ENCODE measurements around the gene NECTIN4. TPM values are rescaled to one million over a fixed set of nuclear protein-coding genes. Genes with fewer than 3 reads are reported as not detected.

NECTIN4 gene
- polyA plus RNA-seq, 1 experiment: not detected

GRCh38 chr1:161082996-161083747 is 6.2 kb downstream of the NECTIN4 start:
- Histone ChIP-seq H3K36me3 (ENCODE audit: control insufficient read depth, insufficient read depth, low read length) (no peaks in the 10 kb centered on the region), H3K4me3 (ENCODE audit: low read depth, low read length) (no peak overlapping the region), H3K27me3 (ENCODE audit: control insufficient read depth, insufficient read depth, low read length) (no peaks in the 10 kb centered on the region)
- POLR2A ChIA-PET: no interaction called here
- CTCF ChIA-PET: interaction anchor here (0.8 to 7.5 kb wide), 3 partner anchors 12 to 43 kb away, joined by 3 to 80 read pairs (median 3); partner anchors contain the start of gene KLHDC9
- no peak for TF ChIP-seq CTCF (IDR thresholded peaks at IDR 0.05; ENCODE audit: insufficient read depth, low read depth, low read length)
- peak; percentile 63 for DNase-seq (ENCODE audit: low read depth)

GRCh38 chr1:161082483-161082882 is 6.9 kb downstream of the NECTIN4 start:
- no peak for DNase-seq (ENCODE audit: low read depth)
- Histone ChIP-seq H3K27me3 (ENCODE audit: control insufficient read depth, insufficient read depth, low read length) (no peaks in the 10 kb centered on the region), H3K4me3 (ENCODE audit: low read depth, low read length) (no peak overlapping the region), H3K36me3 (ENCODE audit: control insufficient read depth, insufficient read depth, low read length) (no peaks in the 10 kb centered on the region)
- no peak for TF ChIP-seq CTCF (IDR thresholded peaks at IDR 0.05; ENCODE audit: insufficient read depth, low read depth, low read length)
- CTCF ChIA-PET: interaction anchor here (7.5 kb wide), 1 partner anchor 14 kb away, joined by 80 read pairs; the partner anchor contains the start of gene KLHDC9
- POLR2A ChIA-PET: no interaction called here

GRCh38 chr1:161081519-161081918 is 7.8 kb downstream of the NECTIN4 start:
- DNase-seq (ENCODE audit: low read depth): no peak
- POLR2A ChIA-PET: interaction anchor here (0.5 kb wide), 1 partner anchor 120 kb away, joined by 4 read pairs; no protein-coding TSS in a partner anchor
- no peak for TF ChIP-seq CTCF (IDR thresholded peaks at IDR 0.05; ENCODE audit: insufficient read depth, low read depth, low read length)
- CTCF ChIA-PET: interaction anchor here (0.9 to 12.3 kb wide), 2 partner anchors 10 to 15 kb away, joined by 5 to 132 read pairs; partner anchors contain the start of gene KLHDC9
- no peaks in the 10 kb centered on the region for H3K27me3 ChIP-seq (ENCODE audit: control insufficient read depth, insufficient read depth, low read length)
- no peaks in the 10 kb centered on the region for H3K36me3 ChIP-seq (ENCODE audit: control insufficient read depth, insufficient read depth, low read length)
- no peak overlapping the region for H3K4me3 ChIP-seq (ENCODE audit: low read depth, low read length)

GRCh38 chr1:161080441-161081405 is 8.6 kb downstream of the NECTIN4 start:
- CTCF ChIA-PET: interaction anchor here (0.7 to 12.3 kb wide), 4 partner anchors 9 to 90 kb away, joined by 3 to 132 read pairs (median 4); partner anchors contain the start of gene KLHDC9
- POLR2A ChIA-PET: interaction anchor here (0.5 kb wide), 1 partner anchor 121 kb away, joined by 4 read pairs; no protein-coding TSS in a partner anchor
- H3K36me3 ChIP-seq (ENCODE audit: control insufficient read depth, insufficient read depth, low read length): no peaks in the 10 kb centered on the region
- no peak for DNase-seq (ENCODE audit: low read depth)
- H3K27me3 ChIP-seq (ENCODE audit: control insufficient read depth, insufficient read depth, low read length): no peaks in the 10 kb centered on the region
- no peak overlapping the region for H3K4me3 ChIP-seq (ENCODE audit: low read depth, low read length)
- TF ChIP-seq CTCF (IDR thresholded peaks at IDR 0.05; ENCODE audit: insufficient read depth, low read depth, low read length): no peak
